Spleen (tissue), 7 donors: ENCODE data around the gene DHH.

Experiments used
- CTCF ChIP-seq, 11 experiments: fragments of 200-600 bp in 7 of 11; fragments of 450-650 bp in 4 of 11; sonication (generic) in 4 of 11; IDR thresholded peaks in 8 of 11; conservative IDR thresholded peaks in 3 of 11; 1 replicate in 7 of 11; 2 replicates in 4 of 11; pipeline versions ENCODE4 v1.4.0 to v1.8.0; 2016 to 2021; ENCODE audit warnings: antibody characterized with exemption in 11 of 11, inconsistent platforms in 4 of 11, mild to moderate bottlenecking in 1 of 11
- POLR2A ChIP-seq, 3 donors: fragments of 450-650 bp; IDR thresholded peaks; one replicate each; pipeline ENCODE4 v1.5.1; 2017; ENCODE audit warnings: antibody characterized with exemption in 3 of 3, mild to moderate bottlenecking in 1 of 3
- donor health status: DM: no; HTN: no; CAD: no; lungs with moderate emphysema.
- donor health status: DM: no; HTN: no; CAD: no.
- donor health status: DM: no; HTN: no; CAD: no.

GRCh38 chr12:49068879-49069506, 25.6 kb downstream of the DHH start:
- TF ChIP-seq CTCF (IDR thresholded peaks at IDR 0.05 in 8 of 11, conservative IDR thresholded peaks at IDR 0.05 in 3 of 11) (no peak), POLR2A (IDR thresholded peaks at IDR 0.05) (no peak)
